GM18498 (cell line): Measurements from ENCODE around the gene GNRHR.

Experiments
- ATAC-seq: cut with Tn5 transposase; IDR thresholded peaks from one replicate; pipeline ENCODE4 v1.9.1; 2021; ENCODE audit warnings: mild to moderate bottlenecking, moderate library complexity; ENCODE audit not compliant: unreplicated experiment

GNRHR gene

DNA sequence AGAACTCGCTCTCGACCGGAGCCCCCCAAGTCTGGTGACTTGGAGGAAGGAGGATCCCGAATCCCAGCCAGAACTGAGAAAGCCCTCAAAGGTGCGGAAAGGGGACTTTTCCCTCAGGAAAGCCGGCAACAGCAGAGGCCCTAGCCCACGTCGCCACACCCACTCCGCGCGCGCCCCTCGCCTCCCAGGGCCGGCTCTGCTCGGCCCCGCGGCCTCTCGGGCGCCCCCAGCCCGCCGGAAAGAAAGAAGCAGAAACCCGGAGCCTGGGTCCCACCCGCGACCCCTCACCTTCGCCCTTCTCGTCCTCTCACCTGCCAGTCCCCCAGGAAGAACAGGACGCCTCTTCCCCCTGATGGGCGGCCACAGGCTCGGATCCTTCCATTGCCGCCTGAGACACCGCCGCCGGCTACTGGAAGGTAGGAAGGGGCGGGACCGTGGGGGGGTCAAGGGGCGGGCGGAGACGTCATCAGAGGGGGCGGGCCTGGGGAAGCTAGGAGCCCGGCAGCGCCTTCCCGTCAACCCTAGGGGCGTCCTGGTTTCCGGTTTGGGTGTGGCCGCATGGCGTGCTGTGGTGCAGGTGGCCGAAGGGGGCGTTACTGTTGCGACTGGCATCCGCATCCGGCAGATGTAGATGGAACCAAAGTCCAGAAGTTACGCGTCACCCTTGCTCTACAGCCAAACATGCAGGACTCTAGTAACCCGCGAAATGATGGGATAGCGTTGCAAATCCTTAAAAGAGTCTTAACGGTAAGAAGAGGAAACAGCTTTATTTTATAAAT, 53.3 kb downstream of the GNRHR start, which contains the start of gene UBA6:
Gene UBA6 (minus strand): TSS at position 418 of the 779 bp plus-strand sequence. CDS start 36 bp downstream, at position 382.
- peak; percentile 98 for ATAC-seq

DNA sequence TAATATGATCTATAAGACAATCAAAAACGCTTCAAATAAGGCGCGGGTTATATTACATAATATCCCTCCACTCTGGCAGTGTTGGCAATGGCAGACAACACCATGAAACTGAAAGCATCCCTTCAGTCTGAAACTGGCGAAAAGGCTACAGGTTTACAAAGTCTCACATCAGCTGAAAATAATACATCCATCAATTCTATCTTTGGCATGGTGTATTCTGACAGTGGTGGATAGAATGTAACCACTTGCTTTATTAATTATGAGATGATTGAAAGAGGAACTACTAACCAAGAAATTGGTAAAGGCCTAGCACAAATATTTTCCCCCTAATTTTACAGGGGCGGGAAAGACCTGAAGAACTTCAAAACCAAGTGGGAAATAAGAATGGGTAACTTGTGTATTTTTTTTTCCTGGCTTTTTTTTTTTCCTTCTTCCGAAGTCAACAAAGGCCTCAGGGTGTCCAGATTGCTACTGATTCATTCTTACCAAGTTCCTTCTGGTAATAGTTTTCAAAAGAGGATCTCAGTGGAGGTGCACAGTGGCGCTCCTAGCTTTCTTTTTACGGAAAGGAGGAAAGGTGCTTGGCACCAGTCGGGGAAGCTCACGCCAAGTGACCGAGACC, 54.0 kb downstream of the GNRHR start:
- ATAC-seq = peak; percentile 19

DNA sequence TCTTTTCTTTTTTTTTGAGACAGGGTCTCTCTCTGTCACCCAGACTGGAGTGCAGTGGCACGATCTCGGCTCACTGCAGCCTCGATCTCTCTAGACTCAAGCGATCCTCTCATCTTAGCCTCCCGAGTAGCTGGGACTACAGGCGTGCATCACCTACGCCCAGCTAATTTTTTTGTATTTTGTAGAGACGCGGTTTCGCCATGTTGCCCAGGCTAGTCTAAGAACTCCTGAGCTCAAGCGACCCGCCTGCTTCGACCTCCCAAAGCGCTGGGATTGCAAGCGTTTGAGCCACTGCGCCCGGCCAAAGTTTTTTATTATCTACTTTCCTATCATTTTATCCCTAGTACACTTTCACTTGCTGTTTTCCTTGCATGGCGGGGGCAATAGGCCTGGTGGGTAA, 54.6 kb downstream of the GNRHR start:
- no peak for ATAC-seq

DNA sequence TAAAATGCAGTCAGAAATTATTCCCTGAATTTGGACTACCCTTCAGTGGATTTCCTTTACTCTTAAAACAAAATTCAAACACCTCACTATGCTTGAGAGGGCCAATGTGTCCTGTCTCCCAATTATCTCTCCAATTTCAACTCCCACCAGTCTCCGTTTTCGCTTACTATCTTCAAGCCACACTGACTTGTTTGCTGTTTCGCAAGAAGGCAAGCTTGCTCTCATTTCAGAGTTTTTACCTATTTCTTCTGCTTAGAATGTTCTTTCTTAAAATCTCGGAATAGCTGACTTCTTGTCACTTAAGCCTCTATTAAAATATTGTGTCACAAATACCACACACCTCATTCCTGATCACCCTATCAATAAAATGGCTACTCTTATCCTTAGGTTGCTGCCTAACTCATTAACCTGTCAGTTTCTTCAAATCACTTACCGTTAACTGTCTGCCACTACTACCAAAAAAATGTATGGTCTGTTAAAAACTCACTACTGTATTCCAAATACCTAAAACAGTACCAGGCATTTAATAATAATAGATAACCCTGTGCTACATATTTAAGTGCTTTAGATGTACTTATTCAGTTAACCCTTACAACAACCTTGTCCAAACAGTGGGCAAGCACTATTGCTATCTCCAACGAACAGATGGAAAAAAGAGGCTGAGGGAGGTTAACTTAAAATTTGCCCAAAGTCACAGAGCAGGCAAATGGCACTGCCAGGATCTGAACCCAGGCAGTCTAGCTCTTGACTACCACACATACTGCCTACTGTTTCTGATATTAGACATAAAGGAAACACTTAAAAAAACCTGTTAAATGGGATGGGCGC, 56.1 kb downstream of the GNRHR start:
- ATAC-seq = no peak

DNA sequence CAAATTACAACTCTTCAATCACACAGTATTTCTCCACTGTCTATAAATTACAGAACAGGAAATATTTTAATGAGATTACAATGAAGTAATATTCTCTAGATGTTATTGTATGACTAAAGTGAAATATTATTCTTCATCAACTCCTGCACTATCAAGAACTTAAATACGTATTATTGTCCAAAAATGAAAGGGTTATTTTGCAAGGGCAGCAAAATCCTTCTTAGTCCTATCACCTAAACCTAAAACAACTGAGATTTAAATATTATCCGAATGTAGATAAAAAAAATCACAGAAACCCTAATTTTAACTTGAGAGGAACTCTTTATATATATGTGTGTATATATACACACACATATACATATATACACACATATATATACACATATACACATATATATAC, 58.1 kb downstream of the GNRHR start:
- ATAC-seq = no peak

DNA sequence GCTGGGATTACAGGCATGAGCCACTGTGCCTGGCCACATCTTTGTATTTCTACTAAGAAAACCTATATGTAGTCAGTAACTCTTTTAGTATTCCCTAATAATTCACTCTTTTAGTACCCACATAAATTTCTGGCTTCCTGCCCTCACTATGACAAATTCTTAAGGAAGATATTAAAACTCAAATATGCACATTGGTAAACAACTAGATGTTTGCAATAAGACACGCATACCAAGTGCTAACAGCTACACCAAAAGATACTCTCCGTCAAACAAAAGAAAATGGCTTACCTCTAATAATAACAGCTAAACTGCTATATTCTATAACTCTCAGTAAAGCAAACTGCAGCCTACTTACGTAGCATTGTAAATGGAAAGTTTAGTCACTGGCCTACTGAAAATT, 59.5 kb downstream of the GNRHR start:
- no peak for ATAC-seq

DNA sequence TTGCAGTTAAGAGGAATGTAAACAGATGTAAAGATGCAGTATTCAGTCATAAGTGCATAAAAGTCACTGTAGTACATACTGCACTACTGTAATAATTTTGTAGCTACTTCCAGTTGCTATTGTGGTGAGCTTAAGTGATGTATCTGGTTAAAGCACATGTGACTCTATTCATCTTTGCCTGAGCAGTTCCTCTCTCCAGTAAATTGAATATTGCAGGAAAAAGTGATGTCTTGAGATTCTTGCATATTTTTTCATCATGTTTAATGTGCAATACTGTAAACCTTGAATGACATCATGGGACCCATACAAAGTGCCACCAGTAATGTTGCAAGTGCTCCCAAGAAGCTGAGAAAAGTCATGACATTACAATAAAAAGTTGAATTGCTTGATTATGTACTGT, 62.9 kb downstream of the GNRHR start:
- ATAC-seq = no peak
